ENCODE results near the gene PAQR5. TPM values are rescaled to one million over a fixed set of nuclear protein-coding genes. Genes with fewer than 3 reads are reported as not detected.

The PAQR5 gene
- total RNA-seq, 1 experiment from 2014 or later: not detected

GRCh38 chr15:69359722-69360121 is 61.0 kb downstream of the PAQR5 start:
- Histone ChIP-seq H2AFZ (ENCODE audit: low read length) (no peak overlapping the region), H3K9me2 (replicated peaks; ENCODE audit: insufficient read depth, low read length) (no peaks in the 10 kb centered on the region), H3K4me1 (ENCODE audit: low read length) (no peaks in the 10 kb centered on the region), H3K4me3 (ENCODE audit: low read length) (no peak overlapping the region), H3K27ac (ENCODE audit: low read length) (no peak overlapping the region), H3K36me3 (ENCODE audit: insufficient read depth, low read length) (no peaks in the 10 kb centered on the region), H3K79me2 (ENCODE audit: low read length) (no peaks in the 10 kb centered on the region), H4K20me1 (ENCODE audit: insufficient read depth, low read depth, low read length) (no peaks in the 10 kb centered on the region), H3K27me3 (ENCODE audit: low read length) (no peaks in the 10 kb centered on the region), H3K4me2 (ENCODE audit: low read depth, low read length, poor library complexity, severe bottlenecking) (no peak overlapping the region), H3K9me3 (ENCODE audit: low read length) (no peaks in the 10 kb centered on the region), H3K9ac (ENCODE audit: low read length) (no peak overlapping the region)
- DNase-seq: no peak

GRCh38 chr15:69360642-69361041 is 61.9 kb downstream of the PAQR5 start:
- H3K27ac ChIP-seq (ENCODE audit: low read length): no peak overlapping the region
- no peak overlapping the region for H3K9ac ChIP-seq (ENCODE audit: low read length)
- no peaks in the 10 kb centered on the region for H3K27me3 ChIP-seq (ENCODE audit: low read length)
- no peaks in the 10 kb centered on the region for H3K9me2 ChIP-seq (replicated peaks; ENCODE audit: insufficient read depth, low read length)
- H3K9me3 ChIP-seq (ENCODE audit: low read length): no peaks in the 10 kb centered on the region
- no peak overlapping the region for H3K4me3 ChIP-seq (ENCODE audit: low read length)
- H3K4me2 ChIP-seq (ENCODE audit: low read depth, low read length, poor library complexity, severe bottlenecking): no peak overlapping the region
- no peaks in the 10 kb centered on the region for H3K79me2 ChIP-seq (ENCODE audit: low read length)
- no peak for DNase-seq
- H2AFZ ChIP-seq (ENCODE audit: low read length): no peak overlapping the region
- no peaks in the 10 kb centered on the region for H4K20me1 ChIP-seq (ENCODE audit: insufficient read depth, low read depth, low read length)
- H3K4me1 ChIP-seq (ENCODE audit: low read length): no peaks in the 10 kb centered on the region
- H3K36me3 ChIP-seq (ENCODE audit: insufficient read depth, low read length): no peaks in the 10 kb centered on the region

GRCh38 chr15:69367236-69367635 is 68.5 kb downstream of the PAQR5 start:
- H3K9ac ChIP-seq (ENCODE audit: low read length): no peak overlapping the region
- no peaks in the 10 kb centered on the region for H3K9me3 ChIP-seq (ENCODE audit: low read length)
- H3K4me2 ChIP-seq (ENCODE audit: low read depth, low read length, poor library complexity, severe bottlenecking): no peak overlapping the region
- no peaks in the 10 kb centered on the region for H3K36me3 ChIP-seq (ENCODE audit: insufficient read depth, low read length)
- no peaks in the 10 kb centered on the region for H3K79me2 ChIP-seq (ENCODE audit: low read length)
- H3K4me3 ChIP-seq (ENCODE audit: low read length): no peak overlapping the region
- H3K9me2 ChIP-seq (replicated peaks; ENCODE audit: insufficient read depth, low read length): no peaks in the 10 kb centered on the region
- no peak for DNase-seq
- no peaks in the 10 kb centered on the region for H3K27me3 ChIP-seq (ENCODE audit: low read length)
- no peaks in the 10 kb centered on the region for H3K4me1 ChIP-seq (ENCODE audit: low read length)
- H4K20me1 ChIP-seq (ENCODE audit: insufficient read depth, low read depth, low read length): no peaks in the 10 kb centered on the region
- no peak overlapping the region for H3K27ac ChIP-seq (ENCODE audit: low read length)
- H2AFZ ChIP-seq (ENCODE audit: low read length): no peak overlapping the region

- Histone ChIP-seq H3K9me2 (replicated peaks; ENCODE audit: insufficient read depth, low read length) (no peaks in the 10 kb centered on the region), H2AFZ (ENCODE audit: low read length) (no peak overlapping the region), H3K9me3 (ENCODE audit: low read length) (no peaks in the 10 kb centered on the region), H3K27me3 (ENCODE audit: low read length) (no peaks in the 10 kb centered on the region), H4K20me1 (ENCODE audit: insufficient read depth, low read depth, low read length) (no peaks in the 10 kb centered on the region), H3K36me3 (ENCODE audit: insufficient read depth, low read length) (no peaks in the 10 kb centered on the region), H3K79me2 (ENCODE audit: low read length) (no peaks in the 10 kb centered on the region), H3K4me2 (ENCODE audit: low read depth, low read length, poor library complexity, severe bottlenecking) (no peak overlapping the region), H3K4me1 (ENCODE audit: low read length) (no peaks in the 10 kb centered on the region), H3K27ac (ENCODE audit: low read length) (no peak overlapping the region), H3K9ac (ENCODE audit: low read length) (no peak overlapping the region), H3K4me3 (ENCODE audit: low read length) (no peak overlapping the region)
- no peak for DNase-seq
Observed at GRCh38 chr15:69369631-69370030, 70.9 kb downstream of the PAQR5 start.

- Histone ChIP-seq H3K9me3 (ENCODE audit: low read length) (no peaks in the 10 kb centered on the region), H3K9me2 (replicated peaks; ENCODE audit: insufficient read depth, low read length) (no peaks in the 10 kb centered on the region), H3K4me1 (ENCODE audit: low read length) (no peaks in the 10 kb centered on the region), H3K4me3 (ENCODE audit: low read length) (no peak overlapping the region), H2AFZ (ENCODE audit: low read length) (no peak overlapping the region), H3K4me2 (ENCODE audit: low read depth, low read length, poor library complexity, severe bottlenecking) (no peak overlapping the region), H3K79me2 (ENCODE audit: low read length) (no peaks in the 10 kb centered on the region), H3K36me3 (ENCODE audit: insufficient read depth, low read length) (no peaks in the 10 kb centered on the region), H4K20me1 (ENCODE audit: insufficient read depth, low read depth, low read length) (no peaks in the 10 kb centered on the region), H3K27me3 (ENCODE audit: low read length) (no peaks in the 10 kb centered on the region), H3K9ac (ENCODE audit: low read length) (no peak overlapping the region), H3K27ac (ENCODE audit: low read length) (no peak overlapping the region)
- DNase-seq: no peak
Observed at GRCh38 chr15:69373406-69373805, 74.7 kb downstream of the PAQR5 start.

- no peak overlapping the region for H3K4me3 ChIP-seq (ENCODE audit: low read length)
- no peaks in the 10 kb centered on the region for H3K9me3 ChIP-seq (ENCODE audit: low read length)
- H3K9ac ChIP-seq (ENCODE audit: low read length): no peak overlapping the region
- no peaks in the 10 kb centered on the region for H4K20me1 ChIP-seq (ENCODE audit: insufficient read depth, low read depth, low read length)
- H3K79me2 ChIP-seq (ENCODE audit: low read length): no peaks in the 10 kb centered on the region
- no peaks in the 10 kb centered on the region for H3K9me2 ChIP-seq (replicated peaks; ENCODE audit: insufficient read depth, low read length)
- H3K36me3 ChIP-seq (ENCODE audit: insufficient read depth, low read length): no peaks in the 10 kb centered on the region
- no peak overlapping the region for H3K27ac ChIP-seq (ENCODE audit: low read length)
- H3K27me3 ChIP-seq (ENCODE audit: low read length): no peaks in the 10 kb centered on the region
- H3K4me1 ChIP-seq (ENCODE audit: low read length): no peaks in the 10 kb centered on the region
- H3K4me2 ChIP-seq (ENCODE audit: low read depth, low read length, poor library complexity, severe bottlenecking): no peak overlapping the region
- no peak overlapping the region for H2AFZ ChIP-seq (ENCODE audit: low read length)
- DNase-seq: no peak
Observed at GRCh38 chr15:69375151-69375790, 76.6 kb downstream of the PAQR5 start.

- no peak for DNase-seq
- Histone ChIP-seq H3K9me3 (ENCODE audit: low read length) (no peaks in the 10 kb centered on the region), H4K20me1 (ENCODE audit: insufficient read depth, low read depth, low read length) (no peaks in the 10 kb centered on the region), H3K4me1 (ENCODE audit: low read length) (no peaks in the 10 kb centered on the region), H3K4me3 (ENCODE audit: low read length) (no peak overlapping the region), H3K79me2 (ENCODE audit: low read length) (no peaks in the 10 kb centered on the region), H3K9ac (ENCODE audit: low read length) (no peak overlapping the region), H2AFZ (ENCODE audit: low read length) (no peak overlapping the region), H3K9me2 (replicated peaks; ENCODE audit: insufficient read depth, low read length) (no peaks in the 10 kb centered on the region), H3K4me2 (ENCODE audit: low read depth, low read length, poor library complexity, severe bottlenecking) (no peak overlapping the region), H3K36me3 (ENCODE audit: insufficient read depth, low read length) (no peaks in the 10 kb centered on the region), H3K27me3 (ENCODE audit: low read length) (no peaks in the 10 kb centered on the region), H3K27ac (ENCODE audit: low read length) (no peak overlapping the region)
Observed at GRCh38 chr15:69377216-69377970, 78.7 kb downstream of the PAQR5 start.

- Histone ChIP-seq H3K36me3 (ENCODE audit: insufficient read depth, low read length) (no peaks in the 10 kb centered on the region), H2AFZ (ENCODE audit: low read length) (no peak overlapping the region), H3K27ac (ENCODE audit: low read length) (no peak overlapping the region), H4K20me1 (ENCODE audit: insufficient read depth, low read depth, low read length) (no peaks in the 10 kb centered on the region), H3K79me2 (ENCODE audit: low read length) (no peaks in the 10 kb centered on the region), H3K4me3 (ENCODE audit: low read length) (no peak overlapping the region), H3K4me2 (ENCODE audit: low read depth, low read length, poor library complexity, severe bottlenecking) (no peak overlapping the region), H3K9me3 (ENCODE audit: low read length) (no peaks in the 10 kb centered on the region), H3K4me1 (ENCODE audit: low read length) (no peaks in the 10 kb centered on the region), H3K9me2 (replicated peaks; ENCODE audit: insufficient read depth, low read length) (no peaks in the 10 kb centered on the region), H3K27me3 (ENCODE audit: low read length) (no peaks in the 10 kb centered on the region), H3K9ac (ENCODE audit: low read length) (no peak overlapping the region)
- no peak for DNase-seq
Observed at GRCh38 chr15:69380100-69380725, 81.5 kb downstream of the PAQR5 start.

Measured in Karpas-422 (cell line).